K562 (cell line): ENCODE measurements around the gene MGAT4C.

Experiments
- CHD4 ChIP-seq: fragments of 200-600 bp; sonication (generic); IDR thresholded peaks from 3 replicates; pipeline ENCODE4 v1.6.1; 2012; ENCODE audit warnings: low read depth, mild to moderate bottlenecking, mixed read lengths, low read length, inconsistent platforms; ENCODE audit not compliant: insufficient read depth, insufficient replicate concordance, poor library complexity, severe bottlenecking
- CTCF ChIP-seq, 3 experiments: IDR thresholded peaks in 2 of 3; conservative IDR thresholded peaks in 1 of 3; 2 replicates each; pipeline ENCODE4 v1.5.1; 2011 to 2012; ENCODE audit warnings: low read length in 3 of 3, mild to moderate bottlenecking in 3 of 3, control low read depth in 2 of 3, improper control_type of control experiment in 1 of 3, inconsistent platforms in 1 of 3, low read depth in 1 of 3, mixed read lengths in 1 of 3, moderate library complexity in 1 of 3; ENCODE audit not compliant: insufficient read depth in 2 of 3
- DPF2 ChIP-seq: fragments of 450-650 bp; IDR thresholded peaks from 2 replicates; pipeline ENCODE4 v1.6.1; 2016
- HDAC6 ChIP-seq: IDR thresholded peaks from 2 replicates; pipeline ENCODE4 v1.6.1; 2012; ENCODE audit warnings: low read depth, mild to moderate bottlenecking, control low read depth, inconsistent platforms, low read length, moderate library complexity
- KAT8 ChIP-seq: fragments of 450-650 bp; IDR thresholded peaks from 2 replicates; pipeline ENCODE4 v1.6.1; 2016; ENCODE audit warnings: low read depth, mild to moderate bottlenecking
- ZBTB7A ChIP-seq: IDR thresholded peaks from 2 replicates; pipeline ENCODE4 v1.6.1; 2011; ENCODE audit warnings: low read depth, mild to moderate bottlenecking, low read length, moderate library complexity, borderline replicate concordance; ENCODE audit not compliant: control insufficient read depth
- ZNF318 ChIP-seq, 2 experiments: fragments of 450-650 bp; IDR thresholded peaks; 2 replicates each; pipeline ENCODE4 v1.6.1; 2016; ENCODE audit warnings: mild to moderate bottlenecking in 2 of 2, borderline replicate concordance in 1 of 2, low read depth in 1 of 2, moderate library complexity in 1 of 2
- ZNF668 ChIP-seq: fragments of 250-450 bp; sonication (Bioruptor Pico); IDR thresholded peaks from 2 replicates; pipeline ENCODE4 v1.8.0; 2022; ENCODE audit warnings: mild to moderate bottlenecking, inconsistent platforms

GRCh38 chr12:86138770-86139169, 117.4 kb downstream of the MGAT4C start:
- TF ChIP-seq KAT8 (no peak), ZNF668 (no peak), DPF2 (no peak), ZNF318 (IDR thresholded peaks at IDR 0.05; ENCODE audit: borderline replicate concordance in 1 of 2, low read depth in 1 of 2) (no peak), CHD4 (no peak), ZBTB7A (no peak), CTCF (IDR thresholded peaks at IDR 0.05 in 2 of 3, conservative IDR thresholded peaks at IDR 0.05 in 1 of 3; ENCODE audit: insufficient read depth in 2 of 3, low read depth in 1 of 3, low read length in 3 of 3) (no peak), HDAC6 (no peak)
